SHP77 (cell line): Measurements from ENCODE around the gene IDI1.
"Not testable (repeated sequence)": the region's sequence is repeated elsewhere in the genome, so short reads cannot be mapped to it uniquely, and the experiment has no call there.

Experiments used
- DNase-seq, 2 experiments: peaks; one replicate each; lab custom pipeline; 2025; lab: John Stamatoyannopoulos, UW

IDI1 gene

DNA sequence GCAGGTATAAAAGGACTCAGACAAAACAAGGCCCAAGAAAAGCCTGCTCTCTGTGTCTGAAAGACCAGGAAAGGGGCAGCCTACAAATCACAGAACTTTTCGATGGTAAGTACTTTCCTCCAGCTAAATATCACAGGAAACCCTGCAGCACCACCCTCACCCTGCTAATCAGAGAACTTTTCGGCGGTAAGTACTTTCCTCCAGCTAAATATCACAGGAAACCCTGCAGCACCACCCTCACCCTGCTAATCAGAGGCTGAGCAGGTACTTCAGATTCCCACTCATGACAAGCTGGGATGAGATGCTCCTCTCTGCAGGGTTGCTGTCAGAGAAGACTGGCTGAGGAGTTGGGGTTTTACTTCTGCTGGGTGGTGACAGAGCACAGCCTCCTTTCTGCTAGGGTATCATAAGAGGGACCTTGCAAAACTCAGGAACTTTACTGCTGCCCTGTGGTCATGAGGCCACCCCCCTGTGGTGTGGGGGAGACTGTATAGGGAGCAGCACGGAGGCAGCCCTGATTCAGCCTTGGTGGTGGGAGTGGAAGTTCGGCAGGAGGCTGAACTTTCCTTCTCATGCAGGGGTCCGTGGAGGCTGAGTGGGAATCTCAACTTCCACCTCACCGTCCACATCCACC, 14.4 kb upstream of the IDI1 start:
- no peak for DNase-seq

DNA sequence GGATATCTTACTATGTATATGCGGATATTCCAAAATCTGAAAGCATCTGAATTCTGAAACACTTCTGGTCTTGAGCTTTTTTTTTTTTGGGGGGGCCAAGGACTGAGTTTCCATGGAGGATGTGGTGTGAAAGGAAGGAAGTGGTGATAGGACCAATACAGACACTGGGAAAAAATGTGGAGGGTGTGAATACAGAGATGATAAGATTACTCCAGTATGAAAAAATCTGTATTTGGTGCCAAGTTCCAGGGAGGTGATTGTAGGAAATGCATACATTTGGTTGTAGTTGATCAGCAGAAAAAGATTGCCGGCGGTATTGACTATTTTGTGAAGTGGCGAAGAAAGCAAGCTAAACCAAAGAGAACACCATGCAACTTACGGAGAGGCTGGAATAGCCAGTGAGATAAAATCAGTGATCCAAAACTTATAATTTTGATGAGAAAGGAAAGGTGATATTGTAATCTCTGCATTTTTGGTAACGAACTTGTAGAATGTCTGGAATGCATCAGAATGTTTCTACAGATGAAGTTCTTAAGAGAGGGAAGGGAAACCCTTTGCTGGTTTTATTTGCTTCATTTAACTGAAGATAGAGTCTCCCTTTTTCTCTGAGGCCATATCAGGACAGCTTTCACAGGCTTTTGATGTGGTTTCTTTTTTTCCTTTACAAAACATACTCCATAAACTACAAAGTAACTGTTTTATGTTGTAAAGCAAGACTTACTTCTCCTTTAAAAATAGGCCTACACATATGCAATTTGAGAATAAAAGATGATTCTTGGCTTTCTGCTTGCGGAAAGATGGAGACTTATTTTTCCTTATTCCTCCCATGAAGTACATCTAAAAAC, 13.2 kb upstream of the IDI1 start:
- no peak for DNase-seq

DNA sequence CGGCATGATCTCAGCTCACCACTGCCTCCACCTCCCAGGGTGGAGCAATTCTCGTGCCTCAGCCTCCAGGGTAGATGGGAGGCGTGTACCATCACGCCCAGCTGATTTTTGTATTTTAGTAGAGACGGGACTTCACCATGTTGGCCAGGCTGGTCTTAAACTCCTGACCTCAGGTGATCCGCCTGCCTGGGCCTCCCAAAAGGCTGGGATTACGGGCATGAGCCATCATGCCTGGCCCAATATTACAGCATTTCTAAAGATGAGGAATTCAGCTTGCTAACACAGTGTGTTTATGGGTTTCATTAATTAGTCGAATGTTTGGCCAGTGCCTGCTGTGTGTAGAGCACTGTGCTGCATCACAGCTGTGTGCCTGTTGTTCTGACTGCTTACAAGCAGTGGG, 11.0 kb upstream of the IDI1 start:
- no peak for DNase-seq

DNA sequence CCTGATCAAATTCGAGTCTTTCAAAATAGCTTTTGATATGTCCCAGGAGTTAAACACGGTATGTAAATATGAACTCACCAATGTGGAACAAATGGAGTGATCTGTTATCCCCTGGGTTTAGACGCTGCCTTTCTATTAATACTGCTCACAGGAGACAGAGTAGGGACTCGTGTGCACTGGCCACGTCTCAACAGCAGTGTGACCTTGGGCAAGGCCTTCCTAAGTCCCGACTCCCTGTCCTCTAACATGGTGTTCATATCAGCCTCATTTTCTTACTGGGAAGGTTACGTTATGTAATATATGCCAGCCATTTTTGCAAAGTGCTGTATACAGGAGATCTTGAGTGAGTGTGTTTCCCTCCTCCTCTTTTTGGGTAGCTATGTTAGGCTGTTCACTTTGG, 9.1 kb upstream of the IDI1 start:
- DNase-seq, result no peak

DNA sequence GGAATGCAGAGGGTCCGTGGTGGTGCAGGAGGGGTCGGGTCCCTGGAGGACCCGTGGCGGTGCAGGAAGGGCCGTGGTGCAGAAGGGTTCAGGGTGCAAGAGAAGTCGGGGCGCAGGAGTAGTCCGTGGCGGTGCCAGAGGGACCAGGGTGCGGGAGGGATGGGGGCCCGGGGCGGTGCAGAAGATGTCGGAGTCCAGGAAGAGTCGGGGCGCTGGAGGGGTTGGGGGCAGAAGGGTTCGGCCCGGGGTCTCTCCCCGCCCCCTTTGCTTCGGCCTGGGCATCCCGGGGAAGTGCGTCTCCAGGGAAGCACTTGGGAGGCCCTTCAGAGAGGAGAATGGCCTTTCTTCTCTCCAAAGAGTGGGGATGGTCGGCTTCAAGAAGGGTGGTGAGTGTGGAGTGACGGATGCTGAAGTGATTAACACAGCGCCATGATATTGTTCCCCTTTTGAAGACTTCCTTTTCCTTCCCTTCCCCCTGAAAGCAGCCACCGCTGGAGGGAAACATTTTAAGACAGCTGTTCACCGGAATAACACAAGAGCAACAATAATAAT, 8.3 kb upstream of the IDI1 start:
- DNase-seq, result no peak

DNA sequence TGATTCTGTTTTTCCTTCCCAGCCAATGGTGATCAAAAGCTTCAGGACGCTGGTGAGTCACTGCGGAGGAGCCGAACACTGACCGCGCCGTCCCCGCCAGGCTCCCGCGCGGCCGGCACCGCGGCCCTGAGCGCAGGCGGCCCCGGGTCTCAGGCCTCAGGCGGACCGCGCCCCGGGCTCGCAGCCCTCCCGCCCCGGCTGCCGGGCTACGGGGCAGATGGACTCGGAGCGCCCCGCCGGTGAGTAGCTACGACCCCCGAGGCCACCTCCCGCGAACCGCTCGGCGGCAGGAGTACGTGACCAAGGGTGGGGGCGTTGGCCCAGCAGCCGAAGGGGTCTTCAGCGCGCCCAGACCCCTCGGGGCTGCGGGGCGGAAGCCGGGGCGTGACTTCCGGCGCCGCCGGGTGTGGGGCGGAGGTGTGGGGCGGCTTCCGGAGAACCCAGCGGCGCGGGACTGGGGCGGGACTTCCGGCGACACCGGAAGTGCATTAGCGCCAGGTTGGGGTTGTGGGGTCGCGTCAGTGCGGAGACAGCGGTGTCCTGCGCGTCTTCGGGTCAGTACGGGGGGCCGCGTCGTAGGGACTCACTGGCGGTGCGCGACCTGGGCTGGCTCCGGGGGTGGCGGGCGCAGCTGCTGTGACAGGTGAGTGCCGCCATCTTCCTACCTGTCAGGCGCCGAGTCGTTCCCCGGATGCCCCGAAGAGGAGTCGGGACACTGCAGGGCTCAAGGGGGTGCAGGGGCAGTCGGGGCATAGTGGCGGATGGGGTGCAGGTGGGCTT, 7.6 kb upstream of the IDI1 start, which contains the start of gene WDR37:
Gene WDR37 (plus strand): TSS at position 60 of the 780 bp plus-strand sequence. CDS start 15,771 bp downstream, outside the sequence.
- peak; percentile 45 to 60 for DNase-seq

DNA sequence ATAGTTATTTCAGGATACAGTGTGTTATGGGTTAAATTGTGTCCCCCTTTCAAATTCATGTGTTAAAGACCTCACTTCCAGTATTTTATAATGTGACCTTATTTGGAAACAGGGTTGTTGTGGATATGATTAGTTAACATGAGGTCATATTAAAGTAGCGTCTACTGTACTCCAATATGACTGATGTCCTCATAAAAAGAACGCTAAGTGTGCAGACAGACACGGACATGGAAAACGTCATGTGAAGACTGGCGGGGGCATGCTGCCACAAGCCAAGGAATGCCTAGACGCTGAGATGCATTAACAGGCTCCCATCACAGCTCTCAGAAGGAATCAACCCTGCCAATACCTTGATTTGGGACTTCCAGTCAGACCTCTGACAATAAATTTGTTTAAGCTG, 5.8 kb upstream of the IDI1 start:
- no peak for DNase-seq

DNA sequence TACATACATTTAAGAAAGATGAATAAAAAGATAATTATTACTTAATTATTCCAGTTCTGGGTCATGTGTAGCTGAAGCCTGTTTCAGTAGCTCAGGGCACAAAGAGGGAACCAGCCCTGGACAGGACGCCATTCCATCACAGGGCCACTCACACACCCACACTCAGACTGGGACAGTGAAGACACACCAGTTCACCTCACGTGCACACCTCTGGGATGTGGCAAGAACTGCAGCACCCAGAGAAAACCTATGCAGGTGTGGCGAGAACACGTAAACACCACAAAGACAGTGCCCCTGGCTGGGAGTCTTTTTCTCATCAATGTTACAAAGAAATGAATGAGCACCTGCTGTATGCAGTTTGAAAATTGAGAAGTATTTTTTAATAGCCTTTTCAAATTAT, 1.6 kb upstream of the IDI1 start:
- peak; percentile 21 to 26 for DNase-seq

DNA sequence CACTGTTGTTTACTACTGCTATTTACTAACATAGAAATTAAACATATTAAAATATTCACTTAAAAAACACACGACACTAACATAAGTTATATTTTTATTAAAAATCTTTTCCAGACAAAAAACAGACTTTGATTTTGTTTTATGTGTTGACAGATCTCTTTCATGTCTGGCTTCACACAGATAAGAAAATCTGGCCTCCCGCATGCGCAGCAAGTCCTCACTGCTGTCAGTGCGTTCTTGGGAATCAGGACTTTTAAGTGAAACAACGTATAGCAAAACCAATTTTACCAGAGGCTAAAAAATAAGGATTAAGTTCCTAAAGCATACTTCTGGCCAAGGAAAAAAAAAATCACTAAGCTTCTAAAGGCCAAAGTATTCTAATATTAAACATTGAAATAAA, 1.2 kb upstream of the IDI1 start:
- DNase-seq, result no peak

DNA sequence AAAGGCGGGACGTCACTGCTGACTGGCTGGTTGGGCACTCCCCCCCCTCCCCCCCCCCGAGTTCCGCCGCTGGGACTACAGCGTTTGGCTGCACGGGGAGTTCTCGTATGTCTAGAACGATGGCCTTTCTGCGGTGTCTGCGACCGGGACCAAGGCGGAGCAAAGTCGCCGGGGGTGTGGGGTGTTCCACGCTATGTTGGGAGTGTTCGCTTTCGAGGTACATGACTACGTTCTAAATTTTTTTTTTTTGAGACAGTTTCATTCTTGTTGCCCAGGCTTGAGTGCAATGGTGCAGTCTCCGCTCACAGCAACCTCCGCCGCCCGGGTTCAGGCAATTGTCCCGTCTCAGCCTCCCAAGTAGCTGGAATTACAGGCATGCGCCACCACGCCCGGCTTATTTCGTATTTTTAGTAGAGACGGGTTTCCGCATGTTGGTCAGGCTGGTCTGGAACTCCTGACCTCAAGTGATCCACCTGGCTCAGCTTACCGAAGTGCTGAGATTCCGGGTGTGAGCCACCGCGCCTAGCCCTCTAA, 573 bp upstream of the IDI1 start:
- DNase-seq, result no peak

DNA sequence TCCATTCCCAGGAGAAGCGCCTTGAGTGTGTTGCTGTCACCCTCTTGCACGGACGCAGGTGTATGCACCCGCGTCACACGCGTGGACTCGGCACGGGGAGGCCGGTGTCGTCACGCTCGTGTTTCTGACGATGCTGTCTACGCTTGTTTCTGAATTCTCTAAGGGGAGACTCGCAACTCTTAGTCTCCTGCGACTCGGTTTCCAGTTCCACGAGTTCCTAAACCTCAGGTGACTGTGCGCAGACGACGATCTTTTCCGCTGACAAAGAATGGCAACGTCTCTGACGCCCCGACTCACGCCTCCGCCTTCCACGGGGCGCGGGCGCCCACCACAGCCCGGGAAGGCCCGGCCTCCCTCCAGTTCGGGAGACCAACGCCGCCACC, 579 bp downstream of the IDI1 start:
- no peak for DNase-seq

DNA sequence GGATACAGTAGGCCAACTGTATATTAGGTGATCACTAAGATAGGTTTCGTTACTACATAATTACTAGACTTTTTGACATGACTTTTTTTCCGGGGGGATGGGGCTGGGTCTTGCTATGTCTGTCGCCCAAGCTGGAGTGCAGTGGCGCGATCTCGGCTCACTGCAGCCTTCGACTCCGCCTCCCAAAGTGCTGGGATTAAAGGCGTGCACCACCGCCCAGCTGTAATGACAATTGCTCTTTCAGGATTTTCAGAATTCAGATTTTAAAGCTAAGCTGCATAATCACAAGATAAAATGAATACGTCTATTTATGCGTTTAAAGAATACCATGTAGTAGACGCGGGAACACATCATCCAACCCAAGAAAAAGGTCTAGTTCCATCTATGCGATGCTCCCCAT, 982 bp downstream of the IDI1 start:
- no peak for DNase-seq

DNA sequence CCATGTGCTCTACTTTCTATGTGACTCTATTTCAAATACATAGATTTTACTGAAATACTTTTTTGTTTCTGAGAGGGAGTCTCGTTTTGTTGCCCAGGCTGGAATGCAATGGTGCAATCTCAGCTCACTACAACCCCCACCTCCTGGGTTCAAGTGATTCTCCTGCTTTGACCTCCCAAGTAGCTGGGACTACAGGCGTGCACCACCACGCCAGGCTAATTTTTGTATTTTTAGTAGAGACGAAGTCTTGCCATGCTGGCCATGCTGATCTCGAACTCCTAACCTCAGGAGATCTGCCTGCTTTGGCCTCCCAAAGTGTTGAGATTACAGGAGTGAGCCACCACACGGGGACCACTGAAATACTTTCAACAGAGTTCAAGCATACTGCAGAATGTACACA, 3.5 kb downstream of the IDI1 start:
- DNase-seq, result no peak

DNA sequence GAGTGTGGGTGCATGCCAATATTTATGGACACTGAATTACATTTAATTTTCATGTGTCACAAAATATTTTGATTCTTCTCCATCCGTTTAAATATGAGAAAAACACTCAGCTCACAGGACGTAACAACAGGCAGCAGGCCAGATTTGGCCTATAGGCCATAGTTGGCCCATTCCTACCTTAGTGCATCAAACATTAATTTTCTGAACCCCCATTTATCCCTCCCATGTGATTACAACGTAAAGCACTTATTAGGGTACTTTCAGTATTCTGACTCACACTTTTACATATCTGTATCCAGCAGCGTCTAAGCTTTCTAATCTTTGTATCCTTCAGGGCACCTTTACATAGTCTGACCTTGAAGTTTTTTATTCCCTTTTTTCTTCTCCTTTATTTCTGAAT, 4.0 kb downstream of the IDI1 start:
- DNase-seq, result no peak

DNA sequence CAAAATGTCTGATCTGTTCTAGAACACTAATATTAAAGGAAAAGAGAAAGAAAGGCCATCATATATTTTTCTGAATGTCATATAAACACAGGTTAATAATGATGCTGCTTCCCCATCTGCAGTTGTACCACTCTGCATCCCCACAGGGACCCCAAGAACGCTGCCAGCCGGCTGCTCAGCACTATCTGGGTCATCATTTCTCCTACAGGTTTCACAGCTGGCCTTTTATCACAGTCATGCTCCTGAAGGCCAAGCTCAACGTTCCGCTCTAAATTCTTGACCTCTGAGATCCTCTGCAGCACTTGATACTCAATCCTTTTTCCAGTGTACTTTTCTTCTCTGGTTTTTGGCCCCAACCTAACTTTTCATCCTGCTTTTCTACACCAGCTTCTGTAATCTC, 4.8 kb downstream of the IDI1 start:
- no peak for DNase-seq

DNA sequence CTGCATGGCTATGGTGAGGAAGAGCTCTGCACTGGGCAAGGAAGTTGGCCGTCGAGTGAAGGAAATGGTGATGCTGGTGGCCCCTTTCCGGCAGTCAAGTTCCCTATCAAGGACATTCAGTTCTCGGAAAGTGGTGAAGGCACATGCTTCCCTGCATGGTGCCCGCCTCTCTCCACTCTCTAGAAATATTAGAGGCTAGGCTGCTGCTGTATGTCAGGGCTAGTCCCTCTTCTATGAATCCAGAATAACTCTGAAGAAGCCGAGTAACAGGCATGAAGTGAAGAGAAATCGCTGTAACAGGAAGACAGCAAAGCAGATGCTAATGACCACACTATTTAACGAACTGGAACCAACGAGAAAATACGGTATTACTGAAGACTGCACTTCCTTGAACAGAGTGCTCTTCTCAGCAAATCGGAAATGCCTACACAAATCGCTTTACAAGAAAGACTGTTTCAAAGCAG, 5.4 kb downstream of the IDI1 start:
- no peak for DNase-seq

DNA sequence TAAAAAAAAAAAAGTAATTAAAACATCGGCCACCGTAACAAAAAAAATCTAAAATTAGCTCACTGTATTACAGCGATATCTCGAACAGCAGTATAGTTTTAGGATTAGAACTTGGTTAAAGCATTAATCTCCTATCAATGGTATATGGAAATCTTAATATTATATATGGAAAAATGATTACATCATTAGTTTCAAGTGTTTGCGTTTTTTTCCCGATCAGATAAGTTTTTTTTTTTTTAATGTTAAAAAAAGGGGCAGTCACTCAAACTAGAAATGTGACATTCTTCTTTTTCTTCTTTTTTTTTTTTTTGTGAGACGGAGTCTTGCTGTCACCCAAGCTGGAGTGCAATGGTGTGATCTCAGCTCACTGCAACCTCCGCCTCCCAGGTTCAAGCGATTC, 7.4 kb downstream of the IDI1 start:
- DNase-seq, result no peak

DNA sequence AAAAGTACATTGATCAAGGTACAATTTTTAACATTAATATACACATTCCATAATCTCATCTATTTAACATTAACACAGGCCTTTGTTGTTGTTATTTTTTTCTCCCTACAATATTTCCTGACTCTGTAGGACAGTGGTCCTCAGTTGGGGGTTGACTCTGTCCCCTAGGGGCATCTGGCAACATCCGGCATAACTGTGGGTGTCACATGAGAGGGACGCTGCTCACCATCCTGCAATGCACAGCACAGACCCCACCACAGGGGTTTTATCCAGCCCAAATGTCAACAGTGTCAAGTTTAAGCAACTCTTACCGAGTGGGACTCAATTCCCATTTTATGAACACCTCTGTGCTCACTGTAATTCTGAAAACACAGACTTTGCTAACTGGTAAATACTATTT, 8.8 kb downstream of the IDI1 start:
- DNase-seq, result no peak

DNA sequence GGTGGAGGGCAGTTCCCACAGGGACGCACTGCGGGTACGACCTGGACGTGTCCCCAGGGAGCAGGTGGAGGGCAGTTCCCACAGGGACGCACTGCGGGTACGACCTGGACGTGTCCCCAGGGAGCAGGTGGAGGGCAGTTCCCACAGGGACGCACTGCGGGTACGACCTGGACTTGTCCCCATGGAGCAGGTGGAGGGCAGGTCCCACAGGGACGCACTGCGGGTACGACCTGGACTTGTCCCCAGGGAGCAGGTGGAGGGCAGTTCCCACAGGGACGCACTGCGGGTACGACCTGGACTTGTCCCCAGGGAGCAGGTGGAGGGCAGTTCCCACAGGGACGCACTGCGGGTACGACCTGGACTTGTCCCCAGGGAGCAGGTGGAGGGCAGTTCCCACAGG, 10.2 kb downstream of the IDI1 start:
- DNase-seq, result not testable (repeated sequence)

DNA sequence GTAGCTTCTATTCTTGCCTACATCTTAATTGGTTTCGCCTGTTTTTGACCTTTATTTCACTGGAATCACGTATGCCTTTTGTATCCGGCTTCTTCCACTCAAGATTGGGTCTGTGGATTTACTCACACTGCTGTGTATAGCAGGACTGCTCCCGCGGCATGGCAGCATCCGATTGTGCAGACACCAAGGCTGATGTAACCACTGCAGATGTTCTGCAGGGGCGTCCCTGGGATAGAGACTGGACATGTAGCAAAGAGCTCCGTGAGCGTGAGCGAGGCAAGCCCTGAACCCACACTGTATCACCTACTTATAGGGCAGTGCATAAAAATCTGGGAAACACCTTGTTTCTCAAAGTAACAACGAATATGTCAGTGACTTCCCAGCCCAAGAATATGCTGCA, 11.8 kb downstream of the IDI1 start:
- DNase-seq, result no peak

DNA sequence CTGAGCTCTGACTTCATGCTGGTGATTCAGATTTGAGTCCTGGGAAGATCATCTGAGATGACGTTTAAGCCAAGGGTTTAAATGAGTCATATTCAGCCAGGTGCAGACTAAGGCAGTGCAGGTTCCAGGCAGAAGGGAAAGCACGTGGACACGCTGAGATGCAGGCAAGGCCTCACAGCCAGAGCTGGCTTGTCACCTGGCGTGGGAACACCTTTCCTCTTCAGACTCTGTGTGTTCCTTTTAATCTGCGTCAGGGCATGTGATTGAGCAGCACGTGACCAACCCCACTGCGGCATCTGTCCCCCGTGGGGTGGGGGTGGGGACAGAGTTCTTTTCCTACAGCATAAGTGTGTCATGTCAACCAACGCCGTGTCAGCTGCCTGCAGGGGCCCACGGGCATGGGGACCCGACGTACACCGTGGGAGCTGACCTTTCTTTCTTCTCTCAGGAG, 12.6 kb downstream of the IDI1 start:
- DNase-seq, result peak; percentile 13 to 15

DNA sequence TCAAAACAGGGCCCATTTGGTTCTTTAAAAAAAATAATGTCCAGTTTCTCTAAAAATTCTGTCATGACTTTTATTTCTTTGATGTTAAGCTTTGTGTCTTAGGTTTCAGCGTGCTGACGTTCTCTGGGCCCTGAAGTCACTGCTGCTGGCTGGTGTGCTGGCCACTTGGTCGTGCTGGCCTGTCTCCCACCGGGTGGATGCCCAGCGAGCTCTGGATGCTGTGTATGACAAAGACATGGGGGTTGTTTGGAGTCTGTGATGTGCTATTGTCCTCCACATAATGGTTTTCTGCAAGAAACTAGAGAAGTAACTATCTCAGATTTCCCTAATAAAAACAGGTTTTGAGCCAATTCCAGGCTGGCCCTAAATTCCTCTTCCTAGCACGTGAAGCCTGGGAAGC, 13.7 kb downstream of the IDI1 start:
- DNase-seq, result no peak
